HepG2 (cell line): Measurements from ENCODE around the gene OR2V2. TPM values are rescaled to one million over a fixed set of nuclear protein-coding genes. Genes with fewer than 3 reads are reported as not detected.

Experiments
- ARID3A ChIP-seq: IDR thresholded peaks from 2 replicates; pipeline ENCODE4 v1.6.1; 2012; ENCODE audit warnings: low read depth, low read length, improper control_type of control experiment
- ELF4 ChIP-seq: sonication (generic); formaldehyde crosslinking; IDR thresholded peaks from 2 replicates; pipeline ENCODE4 v1.5.0; 2020; ENCODE audit warnings: missing genetic modification reagents, mild to moderate bottlenecking, moderate library complexity, borderline replicate concordance
- GFI1 ChIP-seq: sonication (generic); formaldehyde crosslinking; IDR thresholded peaks from 2 replicates; pipeline ENCODE4 v1.5.0; 2020; ENCODE audit warnings: missing genetic modification reagents, mild to moderate bottlenecking, borderline replicate concordance
- HDAC1 ChIP-seq: sonication (generic); formaldehyde crosslinking; IDR thresholded peaks from 2 replicates; pipeline ENCODE4 v1.5.1; 2020; ENCODE audit warnings: mild to moderate bottlenecking, missing genetic modification reagents
- HIVEP1 ChIP-seq: sonication (generic); formaldehyde crosslinking; IDR thresholded peaks from 2 replicates; pipeline ENCODE4 v1.4.0; 2020; ENCODE audit warnings: mild to moderate bottlenecking, missing genetic modification reagents
- HNF4G ChIP-seq, 2 experiments: sonication (generic) in 1 of 2; formaldehyde crosslinking in 1 of 2; IDR thresholded peaks; 2 replicates each; pipeline versions ENCODE4 v1.4.0 to v1.6.1; 2011 to 2020; ENCODE audit warnings: borderline replicate concordance in 2 of 2, low read depth in 2 of 2, mild to moderate bottlenecking in 2 of 2, low read length in 1 of 2, missing genetic modification reagents in 1 of 2, moderate library complexity in 1 of 2
- IKZF4 ChIP-seq: sonication (generic); formaldehyde crosslinking; IDR thresholded peaks from 2 replicates; pipeline ENCODE4 v1.5.1; 2020; ENCODE audit warnings: borderline replicate concordance, mild to moderate bottlenecking, low read depth, missing genetic modification reagents; ENCODE audit errors: not compliant biosample characterization
- SP5 ChIP-seq: IDR thresholded peaks from 2 replicates; pipeline ENCODE4 v1.6.1; 2016; ENCODE audit warnings: low read depth, borderline replicate concordance
- TEAD3 ChIP-seq: optimal IDR thresholded peaks from 2 replicates; pipeline ENCODE3; 2016; ENCODE audit warnings: borderline replicate concordance
- TFAP4 ChIP-seq: sonication (generic); IDR thresholded peaks from 2 replicates; pipeline ENCODE4 v1.6.1; 2016; ENCODE audit warnings: low read depth, borderline replicate concordance
- U2AF2 ChIP-seq: fragments of 200-400 bp; formaldehyde crosslinking; IDR thresholded peaks from 2 replicates; pipeline ENCODE4 v1.6.1; 2017; ENCODE audit warnings: low read depth, mild to moderate bottlenecking, low read length
- ZBTB7B ChIP-seq: sonication (generic); formaldehyde crosslinking; IDR thresholded peaks from 2 replicates; pipeline ENCODE4 v1.4.0; 2020; ENCODE audit warnings: missing genetic modification reagents
- ZBTB8A ChIP-seq: sonication (generic); formaldehyde crosslinking; IDR thresholded peaks from 2 replicates; pipeline ENCODE4 v1.4.0; 2020; ENCODE audit warnings: mild to moderate bottlenecking, low read depth, missing genetic modification reagents, borderline replicate concordance
- ZNF501 ChIP-seq: sonication (generic); formaldehyde crosslinking; IDR thresholded peaks from 2 replicates; pipeline ENCODE4 v1.5.1; 2020; ENCODE audit warnings: mild to moderate bottlenecking, moderate library complexity, missing genetic modification reagents
- ZNF766 ChIP-seq: sonication (generic); formaldehyde crosslinking; IDR thresholded peaks from 2 replicates; pipeline ENCODE4 v1.5.0; 2020; ENCODE audit warnings: missing genetic modification reagents, borderline replicate concordance
- polyA plus RNA-seq, 8 experiments: library from polyadenylated mRNA; depleted of rRNA in 3 of 8; stranded (reverse) in 7 of 8; unstranded in 1 of 8; fragments of >200 nt; fragmentation: Illumina TruSeq in 4 of 8; extraction: Trizol in 4 of 8; gene quantifications; 2 replicates each; pipeline versions ENCODE4 v1.2.1 to v1.2.3, GENCODE V29; 2011 to 2016; ENCODE audit warnings: low read depth in 4 of 8, missing spikeins in 1 of 8, mixed read lengths in 1 of 8; ENCODE audit not compliant: insufficient read depth in 1 of 8
- total RNA-seq, 5 experiments: library from RNA; depleted of rRNA; stranded (reverse); fragments of >200 nt; fragmentation: Illumina TruSeq; extraction: Trizol; gene quantifications; 2 replicates each; pipeline ENCODE4 v1.2.3, GENCODE V29; 2016; ENCODE audit warnings: low read depth in 1 of 5
- TF ChIP-seq, protein P1 (sequence below): sonication (generic); formaldehyde crosslinking; IDR thresholded peaks from 2 replicates; pipeline ENCODE4 v1.4.0; 2020; ENCODE audit warnings: missing genetic modification reagents
- TF ChIP-seq, protein P2 (sequence below): sonication (generic); formaldehyde crosslinking; IDR thresholded peaks from 2 replicates; pipeline ENCODE4 v1.5.0; 2020; ENCODE audit warnings: missing genetic modification reagents
- TF ChIP-seq, protein P3 (sequence below): IDR thresholded peaks from 2 replicates; pipeline ENCODE4 v1.6.1; 2016; ENCODE audit warnings: control low read depth
- TF ChIP-seq, protein P4 (sequence below): sonication (generic); formaldehyde crosslinking; IDR thresholded peaks from 2 replicates; pipeline ENCODE4 v1.4.0; 2020; ENCODE audit warnings: missing genetic modification reagents, mild to moderate bottlenecking, borderline replicate concordance

Gene OR2V2
- total and polyA plus RNA-seq, 2 of the 13 experiments (the other 11 are each of a cell fraction or from before 2014, with no cell fraction given): not detected

- TF ChIP-seq IKZF4 (CRISPR knock-in tag) (no peak), ZNF501 (CRISPR knock-in tag) (peak; percentile 66; the same call in 1 of the 2 replicates), HNF4G (IDR thresholded peaks at IDR 0.05; ENCODE audit: borderline replicate concordance, low read depth, low read length) (peak; percentile 3; the same call in 1 of the 2 replicates), HNF4G (CRISPR knock-in tag; IDR thresholded peaks at IDR 0.05; ENCODE audit: borderline replicate concordance, low read depth) (no peak), ARID3A (no peak), ZNF766 (CRISPR knock-in tag) (no peak), TFAP4 (no peak), HDAC1 (CRISPR knock-in tag) (peak; percentile 41; the same call in 1 of the 2 replicates), TEAD3 (no peak), GFI1 (CRISPR knock-in tag) (no peak), HIVEP1 (CRISPR knock-in tag) (peak; percentile 22; the same call in 1 of the 2 replicates), ELF4 (CRISPR knock-in tag) (no peak), ZBTB7B (CRISPR knock-in tag) (0 out of 2 replicates have a peak, but pooled peaks have one; percentile 21), U2AF2 (no peak), ZBTB8A (CRISPR knock-in tag) (no peak), SP5 (CRISPR knock-in tag) (peak; percentile 52; the same call in 1 of the 2 replicates)
- TF ChIP-seq, protein P1, sequence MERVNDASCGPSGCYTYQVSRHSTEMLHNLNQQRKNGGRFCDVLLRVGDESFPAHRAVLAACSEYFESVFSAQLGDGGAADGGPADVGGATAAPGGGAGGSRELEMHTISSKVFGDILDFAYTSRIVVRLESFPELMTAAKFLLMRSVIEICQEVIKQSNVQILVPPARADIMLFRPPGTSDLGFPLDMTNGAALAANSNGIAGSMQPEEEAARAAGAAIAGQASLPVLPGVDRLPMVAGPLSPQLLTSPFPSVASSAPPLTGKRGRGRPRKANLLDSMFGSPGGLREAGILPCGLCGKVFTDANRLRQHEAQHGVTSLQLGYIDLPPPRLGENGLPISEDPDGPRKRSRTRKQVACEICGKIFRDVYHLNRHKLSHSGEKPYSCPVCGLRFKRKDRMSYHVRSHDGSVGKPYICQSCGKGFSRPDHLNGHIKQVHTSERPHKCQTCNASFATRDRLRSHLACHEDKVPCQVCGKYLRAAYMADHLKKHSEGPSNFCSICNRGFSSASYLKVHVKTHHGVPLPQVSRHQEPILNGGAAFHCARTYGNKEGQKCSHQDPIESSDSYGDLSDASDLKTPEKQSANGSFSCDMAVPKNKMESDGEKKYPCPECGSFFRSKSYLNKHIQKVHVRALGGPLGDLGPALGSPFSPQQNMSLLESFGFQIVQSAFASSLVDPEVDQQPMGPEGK (CRISPR knock-in tag): peak; percentile 30; the same call in 1 of the 2 replicates
- TF ChIP-seq, protein P2, sequence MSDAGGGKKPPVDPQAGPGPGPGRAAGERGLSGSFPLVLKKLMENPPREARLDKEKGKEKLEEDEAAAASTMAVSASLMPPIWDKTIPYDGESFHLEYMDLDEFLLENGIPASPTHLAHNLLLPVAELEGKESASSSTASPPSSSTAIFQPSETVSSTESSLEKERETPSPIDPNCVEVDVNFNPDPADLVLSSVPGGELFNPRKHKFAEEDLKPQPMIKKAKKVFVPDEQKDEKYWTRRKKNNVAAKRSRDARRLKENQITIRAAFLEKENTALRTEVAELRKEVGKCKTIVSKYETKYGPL (CRISPR knock-in tag): peak; percentile 87; the same call in 1 of the 2 replicates
- TF ChIP-seq, protein P3, sequence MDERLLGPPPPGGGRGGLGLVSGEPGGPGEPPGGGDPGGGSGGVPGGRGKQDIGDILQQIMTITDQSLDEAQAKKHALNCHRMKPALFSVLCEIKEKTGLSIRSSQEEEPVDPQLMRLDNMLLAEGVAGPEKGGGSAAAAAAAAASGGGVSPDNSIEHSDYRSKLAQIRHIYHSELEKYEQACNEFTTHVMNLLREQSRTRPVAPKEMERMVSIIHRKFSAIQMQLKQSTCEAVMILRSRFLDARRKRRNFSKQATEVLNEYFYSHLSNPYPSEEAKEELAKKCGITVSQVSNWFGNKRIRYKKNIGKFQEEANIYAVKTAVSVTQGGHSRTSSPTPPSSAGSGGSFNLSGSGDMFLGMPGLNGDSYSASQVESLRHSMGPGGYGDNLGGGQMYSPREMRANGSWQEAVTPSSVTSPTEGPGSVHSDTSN (CRISPR knock-in tag): no peak
- TF ChIP-seq, protein P4, sequence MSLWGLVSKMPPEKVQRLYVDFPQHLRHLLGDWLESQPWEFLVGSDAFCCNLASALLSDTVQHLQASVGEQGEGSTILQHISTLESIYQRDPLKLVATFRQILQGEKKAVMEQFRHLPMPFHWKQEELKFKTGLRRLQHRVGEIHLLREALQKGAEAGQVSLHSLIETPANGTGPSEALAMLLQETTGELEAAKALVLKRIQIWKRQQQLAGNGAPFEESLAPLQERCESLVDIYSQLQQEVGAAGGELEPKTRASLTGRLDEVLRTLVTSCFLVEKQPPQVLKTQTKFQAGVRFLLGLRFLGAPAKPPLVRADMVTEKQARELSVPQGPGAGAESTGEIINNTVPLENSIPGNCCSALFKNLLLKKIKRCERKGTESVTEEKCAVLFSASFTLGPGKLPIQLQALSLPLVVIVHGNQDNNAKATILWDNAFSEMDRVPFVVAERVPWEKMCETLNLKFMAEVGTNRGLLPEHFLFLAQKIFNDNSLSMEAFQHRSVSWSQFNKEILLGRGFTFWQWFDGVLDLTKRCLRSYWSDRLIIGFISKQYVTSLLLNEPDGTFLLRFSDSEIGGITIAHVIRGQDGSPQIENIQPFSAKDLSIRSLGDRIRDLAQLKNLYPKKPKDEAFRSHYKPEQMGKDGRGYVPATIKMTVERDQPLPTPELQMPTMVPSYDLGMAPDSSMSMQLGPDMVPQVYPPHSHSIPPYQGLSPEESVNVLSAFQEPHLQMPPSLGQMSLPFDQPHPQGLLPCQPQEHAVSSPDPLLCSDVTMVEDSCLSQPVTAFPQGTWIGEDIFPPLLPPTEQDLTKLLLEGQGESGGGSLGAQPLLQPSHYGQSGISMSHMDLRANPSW: no peak
These were observed 22.9 kb downstream of the OR2V2 start (continued) for GRCh38 chr5:181170237-181170825.
